ENCODE results near the gene RUFY4. TPM values are rescaled to one million over a fixed set of nuclear protein-coding genes. Genes with fewer than 3 reads are reported as not detected.

The RUFY4 gene
- total RNA-seq, 1 donor from 2014 or later: not detected

DNA sequence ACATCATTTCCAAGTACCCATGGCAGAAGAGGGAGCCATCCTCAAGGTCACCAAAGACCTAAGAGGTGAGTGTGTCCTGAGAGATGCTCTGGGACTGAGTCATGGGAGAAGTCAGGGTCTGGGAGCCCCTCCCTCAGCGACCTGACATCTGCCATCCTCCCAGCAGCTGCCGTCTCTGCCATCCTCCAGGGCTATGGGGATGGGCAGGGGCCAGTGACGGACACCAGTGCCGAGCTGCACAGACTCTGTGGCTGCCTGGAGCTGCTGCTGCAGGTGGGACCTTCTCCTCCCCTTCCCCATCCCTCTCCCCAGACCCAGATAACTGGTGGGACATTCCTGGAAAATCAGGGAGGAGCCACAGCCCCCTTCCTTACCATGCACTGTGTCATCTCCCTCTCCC is 1.5 kb downstream of the RUFY4 start:
- Histone ChIP-seq H3K4me3 (ENCODE audit: low read length in 3 of 3) (no peak overlapping the region), H3K4me1 (ENCODE audit: control insufficient read depth in 3 of 3, insufficient read depth in 3 of 3, low read length in 3 of 3) (peaks cover 2 to 9% (median 6%) of the 10 kb centered on the region in 3 donors), H3K27me3 (ENCODE audit: control insufficient read depth in 3 of 3, insufficient read depth in 3 of 3, low read length in 3 of 3) (peaks cover 0 to 19% (median 17%) of the 10 kb centered on the region in 3 donors), H3K9ac (ENCODE audit: low read depth in 1 of 3, low read length in 3 of 3) (no peak overlapping the region), H3K9me3 (ENCODE audit: control insufficient read depth in 3 of 3, low read length in 3 of 3) (no peaks in the 10 kb centered on the region), H3K27ac (ENCODE audit: low read depth, low read length) (no peak overlapping the region), H3K36me3 (ENCODE audit: control insufficient read depth in 3 of 3, insufficient read depth in 3 of 3, low read length in 3 of 3) (no peaks in the 10 kb centered on the region)

DNA sequence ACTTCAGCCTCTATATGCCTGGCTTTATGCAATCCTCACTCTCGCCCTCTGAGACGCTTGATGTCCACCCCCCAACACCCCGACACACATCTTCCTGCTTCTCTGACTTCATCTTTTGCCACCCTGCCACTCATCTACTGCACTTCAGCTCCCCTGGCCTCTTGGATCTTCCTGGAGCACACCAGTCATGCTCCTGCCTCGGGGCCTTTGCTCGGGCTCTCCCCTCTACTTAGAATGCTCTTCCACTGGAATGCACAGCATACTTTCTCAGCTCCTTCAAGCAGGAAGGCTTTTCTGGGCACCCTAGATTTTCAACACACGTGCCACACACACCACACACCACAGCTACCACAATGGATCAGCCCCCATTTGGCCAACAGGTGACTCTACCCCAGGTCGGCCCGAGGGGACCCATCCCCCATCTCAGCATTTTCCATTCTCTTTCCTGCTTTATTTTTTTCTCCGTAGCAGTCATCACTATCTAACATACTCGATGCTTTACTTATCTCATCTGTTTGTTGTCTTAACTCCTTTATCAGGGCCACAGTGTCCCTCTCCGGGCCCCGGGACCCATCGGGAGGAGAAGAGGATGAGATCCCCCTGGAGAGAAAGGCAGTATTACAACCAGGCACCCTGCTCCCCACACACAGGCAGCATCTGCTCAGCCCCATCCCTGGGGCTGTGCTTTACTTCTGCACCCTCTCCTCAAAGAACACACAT is 2.3 kb downstream of the RUFY4 start:
- Histone ChIP-seq H3K9ac (ENCODE audit: low read depth in 1 of 3, low read length in 3 of 3) (no peak overlapping the region), H3K27ac (ENCODE audit: low read depth, low read length) (no peak overlapping the region), H3K4me1 (ENCODE audit: control insufficient read depth in 3 of 3, insufficient read depth in 3 of 3, low read length in 3 of 3) (peaks cover 2 to 9% (median 6%) of the 10 kb centered on the region in 3 donors), H3K27me3 (ENCODE audit: control insufficient read depth in 3 of 3, insufficient read depth in 3 of 3, low read length in 3 of 3) (peaks cover 0 to 19% (median 17%) of the 10 kb centered on the region in 3 donors), H3K36me3 (ENCODE audit: control insufficient read depth in 3 of 3, insufficient read depth in 3 of 3, low read length in 3 of 3) (no peaks in the 10 kb centered on the region), H3K4me3 (ENCODE audit: low read length in 3 of 3) (no peak overlapping the region), H3K9me3 (ENCODE audit: control insufficient read depth in 3 of 3, low read length in 3 of 3) (no peaks in the 10 kb centered on the region)

DNA sequence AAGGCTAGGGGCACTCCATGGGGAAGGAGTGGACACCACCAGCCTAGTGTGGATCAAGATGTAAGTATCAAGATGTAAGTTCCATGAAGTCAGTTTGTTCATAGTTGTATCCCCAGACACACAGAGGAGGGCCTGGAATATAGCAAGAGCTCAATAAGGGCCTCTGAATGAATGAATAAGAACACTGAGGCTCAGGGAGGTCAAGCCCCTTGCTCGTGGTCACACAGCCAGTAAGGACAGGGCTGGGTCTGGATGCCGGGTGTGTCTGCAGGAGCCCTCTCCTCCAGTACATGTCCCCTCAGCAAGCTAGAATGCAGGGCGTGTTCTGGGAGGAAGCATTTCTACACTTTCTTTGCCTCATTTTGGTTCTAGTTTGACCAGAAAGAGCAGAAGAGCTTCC is 2.9 kb downstream of the RUFY4 start:
- peaks cover 2 to 9% (median 6%) of the 10 kb centered on the region in 3 donors for H3K4me1 ChIP-seq (ENCODE audit: control insufficient read depth in 3 of 3, insufficient read depth in 3 of 3, low read length in 3 of 3)
- no peak overlapping the region for H3K4me3 ChIP-seq (ENCODE audit: low read length in 3 of 3)
- H3K9me3 ChIP-seq (ENCODE audit: control insufficient read depth in 3 of 3, low read length in 3 of 3): no peaks in the 10 kb centered on the region
- H3K36me3 ChIP-seq (ENCODE audit: control insufficient read depth in 3 of 3, insufficient read depth in 3 of 3, low read length in 3 of 3): no peaks in the 10 kb centered on the region
- peaks cover 0 to 17% (median 16%) of the 10 kb centered on the region in 3 donors for H3K27me3 ChIP-seq (ENCODE audit: control insufficient read depth in 3 of 3, insufficient read depth in 3 of 3, low read length in 3 of 3)
- H3K9ac ChIP-seq (ENCODE audit: low read depth in 1 of 3, low read length in 3 of 3): no peak overlapping the region
- H3K27ac ChIP-seq (ENCODE audit: low read depth, low read length): no peak overlapping the region

DNA sequence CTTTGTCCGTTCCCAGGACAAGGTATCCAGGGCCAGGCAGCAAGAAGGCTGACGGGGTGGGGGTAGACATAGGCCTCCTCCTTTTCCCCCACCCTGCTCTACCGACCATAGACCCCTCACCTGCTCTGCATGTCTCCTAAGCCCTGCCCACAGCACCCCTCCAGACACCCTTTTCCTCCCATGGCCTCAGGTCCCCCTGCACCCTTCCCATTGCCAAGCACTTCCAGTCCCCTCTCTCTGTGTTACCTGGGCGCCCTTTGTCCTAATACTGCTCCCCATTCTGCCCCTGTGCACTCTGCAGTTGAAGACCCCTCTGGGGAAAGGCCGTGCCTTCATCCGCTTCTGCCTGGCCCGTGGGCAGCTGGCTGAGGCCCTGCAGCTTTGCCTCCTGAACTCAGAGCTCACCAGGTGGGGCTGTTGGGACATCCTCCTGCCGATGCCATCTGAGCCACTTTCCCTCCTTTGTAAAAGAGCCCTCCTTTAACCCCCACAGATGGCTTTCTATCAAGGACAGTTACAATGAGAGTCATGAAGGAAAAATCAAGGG is 3.5 kb downstream of the RUFY4 start:
- H3K36me3 ChIP-seq (ENCODE audit: control insufficient read depth in 3 of 3, insufficient read depth in 3 of 3, low read length in 3 of 3): no peaks in the 10 kb centered on the region
- H3K9me3 ChIP-seq (ENCODE audit: control insufficient read depth in 3 of 3, low read length in 3 of 3): no peaks in the 10 kb centered on the region
- H3K9ac ChIP-seq (ENCODE audit: low read depth in 1 of 3, low read length in 3 of 3): no peak overlapping the region
- H3K4me1 ChIP-seq (ENCODE audit: control insufficient read depth in 3 of 3, insufficient read depth in 3 of 3, low read length in 3 of 3): peaks cover 2 to 9% (median 6%) of the 10 kb centered on the region in 3 donors
- H3K27me3 ChIP-seq (ENCODE audit: control insufficient read depth in 3 of 3, insufficient read depth in 3 of 3, low read length in 3 of 3): peaks cover 0 to 15% (median 11%) of the 10 kb centered on the region in 3 donors
- H3K27ac ChIP-seq (ENCODE audit: low read depth, low read length): no peak overlapping the region
- no peak overlapping the region for H3K4me3 ChIP-seq (ENCODE audit: low read length in 3 of 3)

DNA sequence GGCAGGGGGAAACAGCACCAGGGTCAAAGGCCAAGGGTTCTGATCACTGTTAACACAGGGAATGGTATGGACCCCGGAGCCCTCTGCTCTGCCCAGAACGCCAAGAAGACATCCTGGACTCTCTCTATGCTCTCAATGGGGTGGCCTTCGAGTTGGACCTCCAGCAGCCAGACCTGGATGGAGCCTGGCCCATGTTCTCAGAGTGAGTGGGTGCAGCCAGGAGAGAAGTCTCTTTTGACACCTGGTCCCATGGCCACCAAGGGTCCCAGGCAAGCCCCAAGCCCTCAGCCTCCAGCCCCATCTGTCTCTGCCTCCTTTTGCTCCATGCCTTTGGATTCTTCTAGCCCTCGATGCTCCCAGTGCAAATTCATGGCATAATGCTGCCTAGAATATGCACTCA is 4.1 kb downstream of the RUFY4 start:
- H3K4me1 ChIP-seq (ENCODE audit: control insufficient read depth in 3 of 3, insufficient read depth in 3 of 3, low read length in 3 of 3): peaks cover 2 to 9% (median 6%) of the 10 kb centered on the region in 3 donors
- no peak overlapping the region for H3K9ac ChIP-seq (ENCODE audit: low read depth in 1 of 3, low read length in 3 of 3)
- H3K36me3 ChIP-seq (ENCODE audit: control insufficient read depth in 3 of 3, insufficient read depth in 3 of 3, low read length in 3 of 3): no peaks in the 10 kb centered on the region
- H3K4me3 ChIP-seq (ENCODE audit: low read length in 3 of 3): no peak overlapping the region
- H3K9me3 ChIP-seq (ENCODE audit: control insufficient read depth in 3 of 3, low read length in 3 of 3): no peaks in the 10 kb centered on the region
- peaks cover 0 to 11% (median 7%) of the 10 kb centered on the region in 3 donors for H3K27me3 ChIP-seq (ENCODE audit: control insufficient read depth in 3 of 3, insufficient read depth in 3 of 3, low read length in 3 of 3)
- no peak overlapping the region for H3K27ac ChIP-seq (ENCODE audit: low read depth, low read length)

DNA sequence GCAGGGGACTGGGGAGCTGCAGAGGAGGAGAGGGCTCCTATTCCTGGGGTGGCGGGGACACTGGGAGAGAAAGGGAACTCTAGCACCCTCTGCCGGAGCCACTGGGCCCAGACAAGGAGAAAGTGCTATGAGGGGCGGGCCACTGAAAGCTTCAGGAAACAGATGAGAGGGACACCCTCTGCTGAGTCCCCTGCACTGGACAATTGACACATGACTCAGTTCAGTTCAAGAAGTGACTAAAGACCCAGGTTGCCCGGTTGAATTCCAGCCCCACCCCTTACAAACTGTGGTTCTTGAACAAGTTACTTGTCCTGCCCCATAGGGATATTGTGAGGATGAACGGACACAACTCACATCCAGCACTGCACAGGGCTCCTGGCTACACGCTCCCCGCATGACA is 5.0 kb downstream of the RUFY4 start:
- H3K9me3 ChIP-seq (ENCODE audit: control insufficient read depth in 3 of 3, low read length in 3 of 3): no peaks in the 10 kb centered on the region
- H3K9ac ChIP-seq (ENCODE audit: low read depth in 1 of 3, low read length in 3 of 3): no peak overlapping the region
- H3K27ac ChIP-seq (ENCODE audit: low read depth, low read length): no peak overlapping the region
- no peak overlapping the region for H3K4me3 ChIP-seq (ENCODE audit: low read length in 3 of 3)
- H3K4me1 ChIP-seq (ENCODE audit: control insufficient read depth in 3 of 3, insufficient read depth in 3 of 3, low read length in 3 of 3): peaks cover 0 to 3% (median 1%) of the 10 kb centered on the region in 3 donors
- peaks cover 0 to 6% (median 2%) of the 10 kb centered on the region in 3 donors for H3K27me3 ChIP-seq (ENCODE audit: control insufficient read depth in 3 of 3, insufficient read depth in 3 of 3, low read length in 3 of 3)
- H3K36me3 ChIP-seq (ENCODE audit: control insufficient read depth in 3 of 3, insufficient read depth in 3 of 3, low read length in 3 of 3): no peaks in the 10 kb centered on the region

DNA sequence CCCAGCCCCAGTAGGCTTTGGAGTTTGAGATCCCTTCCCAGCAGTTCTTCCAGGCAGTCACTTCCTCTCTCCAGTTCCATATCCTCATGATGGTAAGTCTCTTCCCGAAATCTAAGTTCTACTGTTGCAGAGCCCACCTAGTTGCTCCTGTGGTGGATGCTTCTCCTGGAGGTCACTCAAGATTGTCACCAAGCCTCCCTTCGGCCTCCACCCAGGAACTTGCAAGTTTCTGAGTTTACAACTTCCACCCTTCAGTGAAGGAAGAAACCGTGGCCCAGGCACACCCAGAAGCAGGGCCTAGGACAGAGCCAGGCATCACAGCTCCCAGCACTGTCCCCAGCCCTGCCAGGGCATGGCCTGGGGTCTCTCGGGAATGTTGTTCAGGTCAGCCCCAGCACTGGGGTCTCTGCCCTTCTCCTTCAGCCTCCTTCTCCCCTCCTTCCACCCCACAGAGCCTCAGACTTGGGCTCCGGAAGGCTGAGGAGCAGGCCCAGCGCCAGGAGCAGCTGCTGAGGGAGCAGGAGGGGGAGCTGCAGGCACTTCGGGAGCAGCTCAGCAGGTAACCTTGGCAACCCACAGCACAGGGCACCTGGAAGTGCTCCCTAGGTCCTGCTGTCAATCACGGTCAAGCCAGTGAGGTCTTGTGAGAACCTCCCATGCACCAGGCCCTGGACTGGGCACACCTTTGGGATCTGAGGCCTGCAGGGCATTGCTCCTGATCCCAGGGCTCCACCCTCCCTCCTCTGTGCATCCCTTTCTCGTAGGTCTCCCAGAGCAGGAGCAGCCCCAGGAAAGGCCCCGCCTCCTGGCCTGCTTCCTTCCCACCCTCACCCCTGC is 7.1 kb downstream of the RUFY4 start:
- no peak overlapping the region for H3K9ac ChIP-seq (ENCODE audit: low read depth in 1 of 3, low read length in 3 of 3)
- H3K9me3 ChIP-seq (ENCODE audit: control insufficient read depth in 3 of 3, low read length in 3 of 3): no peaks in the 10 kb centered on the region
- H3K4me3 ChIP-seq (ENCODE audit: low read length in 3 of 3): no peak overlapping the region

DNA sequence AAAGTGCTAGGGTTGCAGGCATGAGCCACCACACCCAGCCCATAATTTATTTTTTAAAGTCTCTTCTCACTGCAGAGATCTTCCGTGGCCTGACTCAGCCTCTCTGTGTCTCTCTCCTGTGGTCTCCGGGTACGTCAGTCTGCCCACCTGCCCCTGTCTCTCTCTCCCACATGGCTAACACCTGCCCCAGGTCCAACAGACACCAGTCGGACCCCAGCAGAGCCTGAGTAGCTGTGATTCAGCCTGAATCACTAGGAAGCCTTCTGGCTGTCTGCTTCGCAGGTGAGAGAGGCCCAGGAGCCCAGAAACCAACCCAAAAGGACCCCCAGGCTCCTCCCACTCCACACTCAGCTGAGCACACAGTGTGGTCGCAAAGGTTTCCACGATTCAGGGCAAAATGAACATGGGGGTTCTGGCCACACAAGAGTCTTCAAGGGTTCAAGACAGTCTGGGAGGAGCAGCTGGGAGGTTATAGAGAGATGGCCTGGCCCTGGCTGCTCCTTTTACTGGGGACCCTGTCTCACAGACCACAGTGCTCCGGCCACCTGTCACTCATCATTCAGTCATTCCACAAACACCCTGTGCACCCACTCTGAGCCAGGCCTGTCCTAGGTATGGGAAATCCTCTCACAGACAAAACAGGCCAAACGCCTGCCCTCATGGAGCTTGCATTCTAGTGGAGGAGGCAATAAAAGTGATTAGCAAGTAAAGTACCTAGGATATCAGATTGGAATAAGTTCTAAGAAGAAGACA is 8.6 kb downstream of the RUFY4 start:
- H3K4me3 ChIP-seq (ENCODE audit: low read length in 3 of 3): no peak overlapping the region
- no peaks in the 10 kb centered on the region for H3K9me3 ChIP-seq (ENCODE audit: control insufficient read depth in 3 of 3, low read length in 3 of 3)
- no peaks in the 10 kb centered on the region for H3K4me1 ChIP-seq (ENCODE audit: control insufficient read depth in 3 of 3, insufficient read depth in 3 of 3, low read length in 3 of 3)
- H3K9ac ChIP-seq (ENCODE audit: low read depth in 1 of 3, low read length in 3 of 3): no peak overlapping the region
- H3K36me3 ChIP-seq (ENCODE audit: control insufficient read depth in 3 of 3, insufficient read depth in 3 of 3, low read length in 3 of 3): no peaks in the 10 kb centered on the region
- peaks cover 0 to 6% (median 6%) of the 10 kb centered on the region in 3 donors for H3K27me3 ChIP-seq (ENCODE audit: control insufficient read depth in 3 of 3, insufficient read depth in 3 of 3, low read length in 3 of 3)
- no peak overlapping the region for H3K27ac ChIP-seq (ENCODE audit: low read depth, low read length)

More for the DNA sequence above, 7.1 kb downstream of the RUFY4 start:
- no peaks in the 10 kb centered on the region for H3K36me3 ChIP-seq (ENCODE audit: control insufficient read depth in 3 of 3, insufficient read depth in 3 of 3, low read length in 3 of 3)
- H3K4me1 ChIP-seq (ENCODE audit: control insufficient read depth in 3 of 3, insufficient read depth in 3 of 3, low read length in 3 of 3): no peaks in the 10 kb centered on the region
- peaks cover 0 to 6% (median 6%) of the 10 kb centered on the region in 3 donors for H3K27me3 ChIP-seq (ENCODE audit: control insufficient read depth in 3 of 3, insufficient read depth in 3 of 3, low read length in 3 of 3)
- H3K27ac ChIP-seq (ENCODE audit: low read depth, low read length): no peak overlapping the region

DNA sequence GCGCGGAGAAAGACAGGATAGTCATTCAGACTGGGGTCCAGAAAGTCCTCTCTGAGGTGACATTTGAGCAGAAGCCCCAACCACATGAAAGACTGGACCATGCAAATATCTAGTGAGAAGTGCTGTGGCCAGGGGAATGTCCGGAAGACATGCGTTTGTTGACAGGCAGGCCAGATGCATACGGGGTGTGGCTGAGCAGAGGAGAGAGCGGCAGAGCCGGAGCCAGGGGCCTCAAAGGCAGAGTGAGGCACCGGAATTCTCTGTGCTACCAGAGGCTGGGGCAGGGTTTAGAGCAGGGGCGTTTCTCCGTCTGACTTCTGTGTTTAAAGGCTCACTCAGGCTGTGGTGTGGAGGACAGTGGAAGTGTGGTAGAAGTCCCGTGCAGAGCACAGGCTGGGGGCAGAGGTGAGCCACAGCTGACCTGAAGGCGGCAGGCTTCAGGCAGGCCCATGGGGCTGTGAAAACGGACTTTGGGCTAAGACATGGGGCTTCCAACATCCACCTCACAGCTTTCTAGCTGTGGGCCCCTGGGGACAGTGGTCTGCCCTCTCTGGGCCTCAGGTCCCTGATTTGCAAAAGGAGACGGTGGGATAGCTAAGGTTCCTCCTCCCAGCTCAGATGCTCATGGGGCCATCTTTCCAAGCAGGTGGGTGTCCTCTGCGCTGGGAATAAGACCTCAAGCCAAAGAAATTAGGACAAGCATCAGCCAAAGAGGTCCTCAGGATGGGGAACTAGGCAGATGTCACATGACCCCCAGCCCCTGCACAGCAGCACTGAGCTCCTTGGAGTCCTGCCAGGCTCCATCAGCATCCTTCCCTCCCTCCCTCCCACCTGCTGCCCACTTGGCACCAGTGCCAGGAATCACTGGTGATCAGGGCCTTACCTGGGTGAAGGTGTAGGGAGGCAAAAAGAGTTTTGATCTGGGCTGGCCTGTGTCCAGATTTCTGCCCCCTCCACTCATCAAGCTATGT is 11.2 kb downstream of the RUFY4 start:
- Histone ChIP-seq H3K27ac (ENCODE audit: low read depth, low read length) (no peak overlapping the region), H3K9me3 (ENCODE audit: control insufficient read depth in 3 of 3, low read length in 3 of 3) (no peaks in the 10 kb centered on the region), H3K9ac (ENCODE audit: low read depth in 1 of 3, low read length in 3 of 3) (no peak overlapping the region), H3K27me3 (ENCODE audit: control insufficient read depth in 3 of 3, insufficient read depth in 3 of 3, low read length in 3 of 3) (peaks cover 0 to 7% (median 4%) of the 10 kb centered on the region in 3 donors), H3K36me3 (ENCODE audit: control insufficient read depth in 3 of 3, insufficient read depth in 3 of 3, low read length in 3 of 3) (no peaks in the 10 kb centered on the region), H3K4me1 (ENCODE audit: control insufficient read depth in 3 of 3, insufficient read depth in 3 of 3, low read length in 3 of 3) (no peaks in the 10 kb centered on the region), H3K4me3 (ENCODE audit: low read length in 3 of 3) (no peak overlapping the region)
